Occipital lobe (tissue), 2 donors: ENCODE measurements around the gene SPTBN5. TPM values are rescaled to one million over a fixed set of nuclear protein-coding genes. Genes with fewer than 3 reads are reported as not detected.
A peak's percentile ranks its signal among the peaks of the same experiment; 100 is the strongest.

Experiments used
- DNase-seq: peaks from one replicate; lab custom pipeline; 2025; lab: John Stamatoyannopoulos, UW
- total RNA-seq: library from RNA; depleted of rRNA; stranded (reverse); fragments of >200 nt; gene quantifications from one replicate; pipeline ENCODE4 v1.2.3, GENCODE V29; 2014

SPTBN5 gene
- total RNA-seq, 1 donor from 2014 or later = 0.16 TPM

DNA sequence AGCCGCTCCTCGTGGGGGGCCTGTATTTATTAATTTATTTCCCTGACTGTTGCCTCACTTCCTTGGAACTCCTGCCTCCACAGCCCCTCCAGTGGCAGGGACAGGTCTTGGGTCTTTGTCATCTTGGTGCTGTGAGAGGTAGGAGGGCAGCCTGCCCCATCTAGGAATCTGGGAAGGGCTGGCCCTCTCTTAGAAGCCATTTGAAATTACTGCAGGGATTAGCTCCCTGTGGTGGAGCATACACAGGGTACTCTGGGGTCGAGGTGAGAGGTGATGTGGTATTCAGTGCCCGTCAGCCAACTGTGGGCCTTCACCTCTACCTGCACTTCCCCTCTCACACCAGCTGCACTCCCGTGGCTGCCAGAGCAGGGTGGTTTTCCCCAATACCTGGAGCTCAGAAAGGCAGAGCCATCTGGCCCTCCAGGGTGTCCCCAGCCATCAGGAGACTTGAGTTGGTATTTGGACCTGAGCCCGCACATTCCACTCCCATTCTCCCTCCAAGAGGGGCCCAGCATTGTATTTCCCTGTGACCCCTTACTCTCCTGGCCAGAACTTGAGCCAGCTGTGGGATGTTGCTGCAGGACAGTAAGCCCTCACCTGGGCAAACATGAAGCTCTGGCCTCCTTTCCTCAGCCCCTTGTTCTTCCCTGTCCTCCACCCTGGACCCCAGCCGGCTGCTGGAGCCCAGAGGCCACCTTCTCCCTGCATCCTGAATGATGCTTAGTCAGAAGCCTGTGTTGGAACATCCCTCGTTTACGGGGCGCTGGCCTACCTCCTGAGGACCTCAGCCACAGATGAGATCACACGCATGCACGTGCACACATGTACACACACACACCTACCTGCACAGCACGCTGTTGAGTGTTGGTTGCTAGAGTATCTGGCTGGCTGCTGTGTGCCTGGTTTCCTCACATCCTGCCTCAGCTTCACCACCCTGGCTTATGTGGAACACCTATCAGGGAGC is 68.0 kb downstream of the SPTBN5 start:
- DNase-seq = no peak

DNA sequence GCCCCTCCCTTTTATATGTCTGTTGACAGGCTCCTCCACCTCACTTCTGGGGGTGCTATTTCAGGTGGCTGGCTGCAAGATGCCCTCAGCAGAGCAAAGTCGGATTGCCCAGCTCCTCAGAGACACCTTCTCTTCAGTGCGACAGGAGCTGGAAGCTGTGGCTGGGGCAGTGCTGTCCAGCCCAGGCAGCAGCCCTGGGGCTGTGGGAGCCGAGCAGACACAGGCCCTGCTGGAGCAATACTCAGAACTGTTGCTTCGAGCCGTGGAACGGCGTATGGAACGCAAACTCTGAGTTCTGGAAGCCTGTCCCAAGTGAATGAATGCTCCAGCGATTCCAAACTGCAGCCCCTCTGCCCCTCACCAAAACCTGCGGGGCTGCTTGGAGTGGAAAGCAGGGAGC is 68.7 kb downstream of the SPTBN5 start:
- no peak for DNase-seq

DNA sequence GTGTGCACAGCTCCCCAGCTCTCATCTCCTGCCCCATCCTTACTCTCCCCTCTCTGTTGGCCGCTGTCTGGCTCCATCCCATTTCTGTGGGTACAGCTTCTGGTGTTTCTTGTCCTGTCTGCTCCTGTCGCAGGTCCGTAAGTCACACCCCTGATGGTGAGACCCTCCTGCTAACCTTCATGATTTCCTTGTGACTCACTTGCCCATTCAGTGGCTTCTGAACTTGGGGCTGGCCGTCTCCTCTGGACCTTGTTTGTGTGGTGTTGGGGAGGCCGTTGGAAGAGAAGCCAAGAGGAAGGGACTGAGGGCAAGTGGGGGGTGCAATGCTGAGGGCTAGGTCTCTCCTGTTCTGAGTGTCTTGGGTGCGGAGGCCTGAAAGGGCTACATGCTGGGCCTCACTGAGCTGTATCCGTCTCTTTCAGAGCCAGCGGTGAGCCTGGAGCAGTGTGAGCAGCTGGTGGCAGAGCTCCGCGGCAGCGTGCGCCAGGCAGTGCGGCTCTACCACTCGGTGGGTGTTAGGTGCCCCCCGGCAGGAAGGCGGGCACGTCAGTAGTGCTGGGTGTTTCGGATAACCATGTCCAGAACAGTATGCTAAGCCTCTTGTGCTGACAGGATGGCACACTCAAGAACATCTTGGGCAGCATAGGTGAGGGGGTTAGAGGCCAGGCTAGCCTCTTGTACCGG is 69.6 kb downstream of the SPTBN5 start:
- DNase-seq = no peak

DNA sequence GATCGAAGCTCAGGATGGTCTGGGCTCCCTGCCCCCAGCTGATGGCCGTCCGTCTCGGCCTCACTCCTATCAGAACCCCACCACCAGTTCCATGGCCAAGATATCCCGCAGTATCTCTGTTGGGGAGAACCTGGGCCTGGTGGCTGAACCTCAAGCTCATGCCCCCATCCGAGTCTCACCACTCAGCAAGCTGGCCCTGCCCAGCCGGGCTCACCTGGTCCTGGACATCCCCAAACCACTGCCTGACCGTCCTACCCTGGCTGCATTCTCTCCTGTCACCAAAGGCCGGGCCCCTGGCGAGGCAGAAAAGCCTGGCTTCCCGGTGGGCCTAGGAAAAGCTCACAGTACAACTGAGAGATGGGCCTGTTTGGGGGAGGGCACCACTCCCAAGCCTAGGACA is 70.4 kb downstream of the SPTBN5 start:
- DNase-seq = no peak

GRCh38 chr15:41822957-41823356 is 70.9 kb downstream of the SPTBN5 start:
- DNase-seq = no peak

GRCh38 chr15:41822471-41822870 is 71.4 kb downstream of the SPTBN5 start:
- DNase-seq = no peak

DNA sequence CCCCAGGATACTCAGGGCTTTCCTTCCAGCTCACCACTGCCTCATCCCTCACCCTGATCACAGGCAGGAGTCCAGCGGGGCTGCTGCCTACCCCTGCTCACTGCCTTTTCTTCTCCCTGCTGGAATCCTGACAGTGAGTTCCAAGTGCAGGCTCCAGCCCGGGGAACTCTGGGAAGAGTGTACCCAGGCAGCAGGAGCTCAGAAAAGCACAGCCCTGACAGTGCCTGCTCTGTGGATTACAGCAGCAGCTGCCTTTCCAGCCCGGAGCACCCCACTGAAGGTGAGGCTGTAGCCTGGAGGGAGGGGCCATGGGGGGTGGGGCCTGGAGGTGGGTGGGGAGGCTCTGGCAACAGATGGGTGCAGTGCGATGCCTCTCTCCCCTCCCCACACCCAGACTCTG is 72.0 kb downstream of the SPTBN5 start:
- DNase-seq = no peak

DNA sequence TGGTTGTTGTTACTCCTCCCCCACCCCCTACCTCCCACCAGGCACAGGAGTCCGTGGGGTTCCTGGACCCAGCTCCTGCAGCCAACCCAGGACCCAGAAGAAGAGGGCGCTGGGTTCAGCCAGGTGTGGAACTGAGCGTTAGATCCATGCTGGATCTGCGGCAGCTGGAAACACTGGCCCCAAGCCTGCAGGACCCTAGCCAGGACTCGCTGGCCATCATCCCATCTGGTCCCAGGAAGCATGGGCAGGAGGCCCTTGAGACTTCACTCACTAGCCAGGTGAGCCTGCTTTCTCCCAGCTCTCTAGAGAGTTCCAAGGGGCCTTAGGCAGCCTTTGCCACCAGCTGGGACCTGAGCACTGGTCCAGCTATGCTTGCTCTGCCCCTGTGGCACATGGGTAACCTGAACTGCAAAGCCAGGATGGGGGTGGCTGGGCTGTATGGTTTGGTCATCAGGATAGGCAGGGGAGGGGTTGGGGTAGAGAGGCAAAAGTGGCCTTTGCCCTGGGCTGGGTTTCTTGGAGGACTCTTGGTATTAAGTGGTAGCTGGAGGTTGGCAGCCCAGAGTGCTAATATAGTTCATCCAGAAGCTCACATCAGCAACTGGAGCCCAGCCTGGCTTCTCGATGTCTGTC is 72.9 kb downstream of the SPTBN5 start:
- no peak for DNase-seq

- no peak for DNase-seq
Observed at GRCh38 chr15:41819455-41820050, 74.3 kb downstream of the SPTBN5 start.

DNA sequence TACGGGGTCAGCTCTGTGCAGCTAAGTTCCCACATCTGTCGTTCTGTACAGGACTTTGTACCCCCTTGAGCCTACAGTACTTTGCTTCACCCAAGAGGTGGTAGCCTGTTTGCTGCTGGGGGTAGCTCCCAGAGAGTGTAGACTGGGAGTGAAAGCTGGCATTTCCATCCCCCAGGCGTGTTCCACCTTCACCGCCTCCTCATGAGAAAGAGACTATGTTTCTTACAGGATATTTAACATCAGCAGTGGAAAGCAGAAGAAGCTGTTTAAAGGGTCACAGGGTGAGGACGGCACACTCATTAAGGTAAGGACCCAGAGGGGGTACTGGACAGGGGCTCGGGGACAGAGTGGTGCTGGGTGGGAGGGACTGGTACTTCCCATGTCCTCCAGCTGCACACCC is 76.1 kb downstream of the SPTBN5 start:
- no peak for DNase-seq

DNA sequence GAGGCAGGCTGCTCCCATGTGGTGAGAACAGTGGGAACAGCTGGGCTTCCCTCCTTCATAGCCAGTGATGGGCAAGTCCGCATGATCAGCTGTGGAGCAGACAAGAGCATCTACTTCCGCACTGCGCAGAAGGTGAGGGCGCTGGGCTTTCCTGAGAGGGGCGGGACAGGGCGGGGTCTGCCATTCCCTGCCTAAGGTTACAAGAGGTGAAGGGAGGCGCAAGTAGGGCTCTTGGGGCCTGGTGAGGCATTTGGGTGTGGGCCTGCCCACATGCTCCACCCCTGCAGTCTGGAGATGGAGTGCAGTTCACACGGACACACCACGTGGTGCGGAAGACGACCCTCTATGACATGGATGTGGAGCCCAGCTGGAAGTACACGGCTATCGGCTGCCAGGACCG is 76.5 kb downstream of the SPTBN5 start:
- DNase-seq = no peak

- DNase-seq = no peak
Observed at GRCh38 chr15:41816788-41817187, 77.1 kb downstream of the SPTBN5 start.

DNA sequence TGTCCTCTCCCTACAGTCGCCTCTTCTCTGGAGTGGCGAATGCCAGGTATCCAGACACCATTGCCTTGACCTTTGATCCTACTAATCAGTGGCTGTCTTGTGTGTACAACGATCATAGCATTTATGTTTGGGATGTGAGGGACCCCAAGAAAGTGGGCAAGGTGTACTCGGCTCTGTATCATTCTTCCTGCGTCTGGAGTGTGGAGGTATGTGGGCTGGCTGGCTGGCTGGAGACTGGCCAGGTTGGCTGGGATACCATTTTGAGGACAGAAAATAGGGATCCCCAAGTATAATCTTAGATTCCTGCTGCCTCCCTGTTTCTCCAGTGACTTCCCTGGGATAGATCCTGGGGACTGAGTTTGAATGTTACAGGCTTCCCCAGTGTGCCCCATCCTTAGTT is 79.3 kb downstream of the SPTBN5 start:
- DNase-seq = no peak

GRCh38 chr15:41813426-41813825 is 80.4 kb downstream of the SPTBN5 start:
- DNase-seq = no peak

DNA sequence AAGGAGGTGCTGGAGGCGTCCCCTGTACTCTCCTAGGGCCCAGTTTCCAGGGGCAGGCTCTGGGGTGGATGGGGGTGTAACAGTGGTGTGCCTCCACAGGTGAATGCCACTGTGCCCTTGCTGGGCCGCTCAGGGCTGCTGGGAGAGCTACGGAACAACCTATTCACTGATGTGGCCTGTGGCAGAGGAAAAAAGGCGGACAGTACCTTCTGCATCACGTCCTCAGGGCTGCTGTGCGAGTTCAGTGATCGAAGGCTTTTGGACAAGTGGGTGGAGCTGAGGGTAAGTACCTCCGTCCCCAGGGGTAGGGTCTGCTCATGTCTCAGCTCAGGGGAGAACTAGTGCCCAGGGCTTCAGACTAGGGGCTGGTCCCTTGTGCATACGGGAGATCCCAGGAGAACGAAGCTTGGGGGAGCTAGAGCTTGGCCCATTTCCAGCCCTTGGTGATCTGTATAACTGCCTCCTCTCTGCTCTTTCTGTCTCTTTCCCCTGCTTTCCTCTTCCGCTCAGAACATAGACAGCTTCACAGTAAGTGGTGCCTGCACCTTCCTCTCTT is 81.0 kb downstream of the SPTBN5 start:
- DNase-seq = no peak

GRCh38 chr15:41811432-41812195 is 82.2 kb downstream of the SPTBN5 start:
- peak; percentile 73 for DNase-seq

DNA sequence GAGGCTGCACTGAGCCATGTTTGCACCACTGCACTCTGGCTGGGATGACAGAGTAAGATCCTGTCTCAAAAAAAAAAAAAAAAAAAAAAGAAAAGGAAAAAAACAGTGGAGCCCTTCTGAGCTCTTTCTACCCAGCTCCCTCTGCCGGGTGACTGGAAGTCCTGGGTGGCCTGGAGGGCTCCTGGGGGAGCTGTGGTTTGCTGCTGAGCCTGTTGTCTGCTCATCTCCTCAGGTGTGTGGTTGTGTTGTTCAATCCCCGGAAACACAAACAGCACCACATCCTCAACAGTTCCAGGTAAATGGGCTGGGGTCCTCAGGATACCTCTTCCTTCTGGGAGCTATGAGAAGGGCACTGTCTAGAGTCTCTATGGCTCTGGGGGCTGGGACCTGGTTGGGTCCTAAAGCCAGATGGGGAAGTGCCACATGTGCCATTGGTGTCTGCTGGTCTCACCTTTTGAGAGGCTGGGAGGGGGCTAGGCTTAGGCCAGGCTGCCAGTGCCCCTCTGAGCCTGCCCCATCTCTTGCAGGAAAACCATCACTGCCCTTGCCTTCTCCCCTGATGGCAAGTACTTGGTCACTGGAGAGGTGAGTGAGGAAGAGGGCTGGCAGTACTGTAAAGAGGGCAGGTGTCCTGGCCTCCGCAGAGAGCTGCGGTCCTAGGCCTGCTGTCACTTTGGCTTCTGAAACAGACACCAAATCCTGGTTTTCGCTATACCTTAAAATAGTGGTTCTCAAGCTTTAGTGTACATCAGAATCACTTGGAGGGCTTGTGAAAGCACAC is 83.0 kb downstream of the SPTBN5 start:
- DNase-seq = no peak

DNA sequence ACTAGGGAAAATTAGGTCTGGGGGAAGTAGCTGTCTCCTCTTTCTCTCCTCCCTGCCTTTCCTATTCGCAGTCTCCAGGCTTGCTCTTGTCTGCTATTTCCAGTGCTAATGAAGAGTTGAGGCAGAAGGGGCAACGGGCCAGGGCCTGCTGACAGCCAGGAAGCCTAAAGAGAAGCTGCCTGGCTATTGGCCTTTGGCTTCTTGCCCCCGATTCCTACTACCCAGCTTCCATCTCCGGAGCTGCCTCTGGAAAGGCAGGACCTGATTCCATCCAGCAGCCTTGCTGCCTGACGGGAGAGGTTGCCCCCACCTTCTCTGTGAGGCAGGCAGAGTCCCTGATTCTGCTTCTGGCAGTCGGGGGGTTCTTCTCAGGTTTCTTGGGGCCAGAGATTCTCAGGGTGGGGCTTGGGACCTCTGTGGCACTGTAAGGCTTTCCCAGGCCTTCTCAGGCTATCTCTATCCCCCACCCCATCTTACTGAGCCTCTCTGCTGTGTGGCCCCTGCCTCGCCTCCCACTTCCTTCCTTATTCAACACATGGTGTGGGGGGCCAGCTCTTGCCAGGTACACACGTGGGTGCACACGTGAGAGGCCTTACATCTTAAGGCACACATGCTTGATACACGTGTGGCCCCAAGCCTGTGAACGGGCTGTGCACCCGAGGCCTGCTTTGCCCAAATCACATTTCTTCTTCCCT is 84.2 kb downstream of the SPTBN5 start:
- DNase-seq = no peak

DNA sequence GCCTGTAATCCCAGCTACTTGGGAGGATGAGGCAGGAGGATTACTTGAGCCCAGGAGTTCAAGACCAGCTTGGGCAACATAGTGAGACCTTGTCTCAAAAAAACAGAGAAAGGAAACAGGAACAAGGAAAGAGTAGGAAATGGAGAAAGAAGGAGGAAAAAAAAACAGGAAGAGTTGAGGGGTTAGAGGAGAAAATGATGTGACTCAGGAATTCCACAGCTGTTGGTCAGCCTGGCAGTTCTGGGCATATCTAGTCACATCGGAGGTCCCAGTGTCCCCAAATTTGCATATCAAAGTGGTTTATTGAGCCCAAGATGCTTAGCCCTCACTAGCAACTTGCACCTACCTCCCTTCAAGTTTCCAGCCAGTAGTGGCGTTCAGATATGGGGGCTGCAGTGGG is 84.7 kb downstream of the SPTBN5 start:
- no peak for DNase-seq
